Fibroblast of lung (primary cell): ENCODE data around the gene SPTB. TPM values are rescaled to one million over a fixed set of nuclear protein-coding genes. Genes with fewer than 3 reads are reported as not detected.
A peak's percentile ranks its signal among the peaks of the same experiment; 100 is the strongest.

Experiments used
- DNase-seq, 2 donors: peaks; one replicate each; pipeline versions ENCODE4 v3.0.0 to v3.0.0-alpha.2; 2010; ENCODE audit warnings: low read depth in 2 of 2
- H2AFZ ChIP-seq: 2 replicates; pipeline ENCODE4 v1.5.1; 2012; ENCODE audit warnings: low read length, control low read depth, inconsistent platforms
- H3K27ac ChIP-seq: 2 replicates; pipeline ENCODE4 v1.5.1; 2011; ENCODE audit warnings: low read length, control low read depth; ENCODE audit not compliant: insufficient read depth
- H3K27me3 ChIP-seq: 2 replicates; pipeline ENCODE4 v1.5.1; 2011; ENCODE audit warnings: mild to moderate bottlenecking, low read length; ENCODE audit not compliant: control insufficient read depth, insufficient read depth
- H3K36me3 ChIP-seq: 2 replicates; pipeline ENCODE4 v1.5.1; 2011; ENCODE audit warnings: low read length; ENCODE audit not compliant: control insufficient read depth, insufficient read depth
- H3K4me1 ChIP-seq: 2 replicates; pipeline ENCODE4 v1.5.1; 2011; ENCODE audit warnings: low read length; ENCODE audit not compliant: control insufficient read depth, insufficient read depth; ENCODE audit errors: extremely low read depth
- H3K4me2 ChIP-seq: 2 replicates; pipeline ENCODE4 v1.5.1; 2011; ENCODE audit warnings: low read length, control low read depth; ENCODE audit not compliant: insufficient read depth; ENCODE audit errors: extremely low read depth
- H3K4me3 ChIP-seq, 4 experiments: fragments of 200-600 bp in 1 of 4; sonication (generic) in 1 of 4; replicated peaks in 1 of 4; 2 replicates each; pipeline ENCODE4 v1.5.1; 2011 to 2016; ENCODE audit warnings: low read length in 4 of 4, low read depth in 3 of 4, mild to moderate bottlenecking in 3 of 4, control low read depth in 2 of 4, inconsistent platforms in 1 of 4, mixed read lengths in 1 of 4; ENCODE audit not compliant: insufficient read depth in 1 of 4; ENCODE audit errors: control extremely low read depth in 1 of 4
- H3K79me2 ChIP-seq: 2 replicates; pipeline ENCODE4 v1.5.1; 2012; ENCODE audit warnings: mild to moderate bottlenecking, low read length, inconsistent platforms; ENCODE audit not compliant: control insufficient read depth, insufficient read depth
- H3K9ac ChIP-seq: 2 replicates; pipeline ENCODE4 v1.5.1; 2011; ENCODE audit warnings: mild to moderate bottlenecking, low read length, control low read depth; ENCODE audit not compliant: insufficient read depth
- H3K9me3 ChIP-seq: 2 replicates; pipeline ENCODE4 v1.5.1; 2012; ENCODE audit warnings: low read depth, low read length; ENCODE audit not compliant: control insufficient read depth, insufficient read depth
- H4K20me1 ChIP-seq: 2 replicates; pipeline ENCODE4 v1.5.1; 2011; ENCODE audit warnings: low read length; ENCODE audit not compliant: control insufficient read depth, insufficient read depth; ENCODE audit errors: extremely low read depth
- EZH2 ChIP-seq: IDR thresholded peaks from 2 replicates; pipeline ENCODE4 v1.5.1; 2012; ENCODE audit warnings: low read length, control low read depth, mild to moderate bottlenecking; ENCODE audit errors: missing control alignments
- polyA plus RNA-seq, 2 donors: library from polyadenylated mRNA; depleted of rRNA in 1 of 2; stranded (reverse) in 1 of 2; unstranded in 1 of 2; fragments of >200 nt; gene quantifications; 2 replicates each; pipeline ENCODE4 v1.2.1, GENCODE V29; 2011 to 2012; ENCODE audit warnings: missing spikeins in 1 of 2
- total RNA-seq: library from RNA; depleted of rRNA; stranded (reverse); fragments of >200 nt; gene quantifications from 2 replicates; pipeline ENCODE4 v1.2.1, GENCODE V29; 2014
- TF ChIP-seq, protein P1 (sequence below), 2 donors: IDR thresholded peaks in 1 of 2; conservative IDR thresholded peaks in 1 of 2; 1 replicate in 1 of 2; 2 replicates in 1 of 2; pipeline ENCODE4 v1.5.1; 2011 to 2012; ENCODE audit warnings: low read length in 2 of 2, control low read depth in 1 of 2, inconsistent platforms in 1 of 2, low read depth in 1 of 2, mild to moderate bottlenecking in 1 of 2

SPTB gene
- total and polyA plus RNA-seq, 2 donors (not counting 1 experiment from before 2014, with no cell fraction given): not detected

DNA sequence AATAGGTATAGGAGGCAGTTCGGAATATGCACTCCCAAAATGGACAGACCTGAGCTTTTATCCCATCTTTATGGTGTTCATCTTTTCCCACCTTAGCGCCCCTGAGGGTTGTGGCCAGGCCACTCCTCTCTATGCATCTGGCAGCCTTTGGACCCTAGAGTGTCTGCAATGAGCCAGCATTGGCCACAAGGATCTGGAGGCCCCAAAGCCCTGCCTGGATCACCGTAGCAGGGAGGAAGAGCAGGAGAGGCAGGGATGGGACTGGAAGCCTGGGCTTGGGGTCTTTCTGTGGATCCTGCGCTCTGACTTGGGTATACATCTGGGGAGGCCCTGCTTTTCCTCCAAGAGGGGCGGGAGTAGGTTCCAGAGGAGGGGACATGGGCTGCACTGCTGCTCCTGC is 123.0 kb downstream of the SPTB start:
- peaks cover 18% of the 10 kb centered on the region for H3K4me1 ChIP-seq
- no peak overlapping the region for H3K9ac ChIP-seq
- H3K4me3 ChIP-seq: no peak overlapping the region
- no peak overlapping the region for H2AFZ ChIP-seq
- H3K27me3 ChIP-seq: peaks cover 9% of the 10 kb centered on the region
- no peak overlapping the region for H3K27ac ChIP-seq
- H4K20me1 ChIP-seq: no peaks in the 10 kb centered on the region
- TF ChIP-seq EZH2: no peak
- TF ChIP-seq, protein P1, sequence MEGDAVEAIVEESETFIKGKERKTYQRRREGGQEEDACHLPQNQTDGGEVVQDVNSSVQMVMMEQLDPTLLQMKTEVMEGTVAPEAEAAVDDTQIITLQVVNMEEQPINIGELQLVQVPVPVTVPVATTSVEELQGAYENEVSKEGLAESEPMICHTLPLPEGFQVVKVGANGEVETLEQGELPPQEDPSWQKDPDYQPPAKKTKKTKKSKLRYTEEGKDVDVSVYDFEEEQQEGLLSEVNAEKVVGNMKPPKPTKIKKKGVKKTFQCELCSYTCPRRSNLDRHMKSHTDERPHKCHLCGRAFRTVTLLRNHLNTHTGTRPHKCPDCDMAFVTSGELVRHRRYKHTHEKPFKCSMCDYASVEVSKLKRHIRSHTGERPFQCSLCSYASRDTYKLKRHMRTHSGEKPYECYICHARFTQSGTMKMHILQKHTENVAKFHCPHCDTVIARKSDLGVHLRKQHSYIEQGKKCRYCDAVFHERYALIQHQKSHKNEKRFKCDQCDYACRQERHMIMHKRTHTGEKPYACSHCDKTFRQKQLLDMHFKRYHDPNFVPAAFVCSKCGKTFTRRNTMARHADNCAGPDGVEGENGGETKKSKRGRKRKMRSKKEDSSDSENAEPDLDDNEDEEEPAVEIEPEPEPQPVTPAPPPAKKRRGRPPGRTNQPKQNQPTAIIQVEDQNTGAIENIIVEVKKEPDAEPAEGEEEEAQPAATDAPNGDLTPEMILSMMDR (conservative IDR thresholded peaks at IDR 0.05 in 1 of 2, IDR thresholded peaks at IDR 0.05 in 1 of 2; ENCODE audit: low read depth in 1 of 2, low read length in 2 of 2): no peak
- no peaks in the 10 kb centered on the region for H3K79me2 ChIP-seq
- H3K9me3 ChIP-seq: no peaks in the 10 kb centered on the region
- H3K36me3 ChIP-seq: no peaks in the 10 kb centered on the region
- H3K4me2 ChIP-seq: no peak overlapping the region
- DNase-seq: no peak

DNA sequence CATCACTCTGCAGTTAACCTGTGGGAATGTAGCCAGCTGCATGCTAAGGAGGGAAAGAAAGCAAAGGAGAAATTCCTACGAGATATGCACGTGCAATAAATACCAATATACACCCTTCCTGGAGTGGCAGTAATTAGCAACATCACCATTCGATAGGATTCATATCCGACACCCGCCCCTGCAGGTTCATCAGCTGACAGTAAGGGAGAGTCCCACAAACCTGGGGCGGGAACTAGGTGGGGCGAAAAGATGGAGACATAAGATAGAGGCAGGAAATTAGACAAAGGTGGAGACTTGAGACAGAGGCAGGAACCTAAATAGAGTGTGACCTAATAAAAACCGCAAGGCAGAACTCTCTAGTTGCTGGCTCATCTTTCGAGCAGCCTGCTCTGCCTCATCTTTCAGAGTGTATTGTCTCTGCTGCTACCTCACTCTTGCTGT is 123.9 kb downstream of the SPTB start:
- Histone ChIP-seq H3K27ac (no peak overlapping the region), H3K9me3 (no peaks in the 10 kb centered on the region), H4K20me1 (no peaks in the 10 kb centered on the region), H3K36me3 (no peaks in the 10 kb centered on the region), H3K9ac (no peak overlapping the region), H2AFZ (no peak overlapping the region), H3K4me1 (peaks cover 13% of the 10 kb centered on the region), H3K4me3 (no peak overlapping the region), H3K27me3 (peaks cover 9% of the 10 kb centered on the region), H3K4me2 (no peak overlapping the region), H3K79me2 (no peaks in the 10 kb centered on the region)
- TF ChIP-seq, protein P1 (conservative IDR thresholded peaks at IDR 0.05 in 1 of 2, IDR thresholded peaks at IDR 0.05 in 1 of 2; ENCODE audit: low read depth in 1 of 2, low read length in 2 of 2): no peak
- TF ChIP-seq EZH2: no peak
- DNase-seq: peak in 1 of 2 donors; percentile 57

DNA sequence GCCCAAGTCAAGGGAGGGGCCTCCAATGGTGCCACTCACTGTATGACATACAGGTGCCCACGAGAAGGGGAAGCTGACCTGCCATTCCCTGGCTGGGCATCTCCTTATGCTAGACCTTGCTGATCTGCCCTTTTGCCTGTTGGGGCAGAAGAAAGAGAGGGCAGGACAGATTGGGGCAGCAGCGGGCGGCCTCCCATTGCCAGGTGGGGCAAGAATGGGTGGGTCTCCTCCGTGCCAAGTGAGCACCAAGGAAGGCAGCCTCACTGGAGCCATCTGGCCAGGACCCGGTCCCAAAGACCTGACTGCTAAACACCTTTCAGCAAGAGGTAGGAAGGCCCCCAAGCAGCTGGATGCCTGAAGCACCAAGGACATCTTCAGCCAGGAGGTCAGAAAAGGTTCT is 125.0 kb downstream of the SPTB start:
- Histone ChIP-seq H3K27ac (no peak overlapping the region), H4K20me1 (no peaks in the 10 kb centered on the region), H3K27me3 (peaks cover 9% of the 10 kb centered on the region), H3K9me3 (no peaks in the 10 kb centered on the region), H3K36me3 (no peaks in the 10 kb centered on the region), H2AFZ (no peak overlapping the region), H3K4me3 (no peak overlapping the region), H3K79me2 (no peaks in the 10 kb centered on the region), H3K9ac (no peak overlapping the region), H3K4me2 (no peak overlapping the region), H3K4me1 (peaks cover 13% of the 10 kb centered on the region)
- TF ChIP-seq, protein P1 (conservative IDR thresholded peaks at IDR 0.05 in 1 of 2, IDR thresholded peaks at IDR 0.05 in 1 of 2; ENCODE audit: low read depth in 1 of 2, low read length in 2 of 2): no peak
- TF ChIP-seq EZH2: no peak
- DNase-seq: no peak
